HG03442 (cell line): Measurements from ENCODE around the gene RDM1.
"Not testable (repeated sequence)": the region's sequence is repeated elsewhere in the genome, so short reads cannot be mapped to it uniquely, and the experiment has no call there.

Source experiments
- ATAC-seq: cut with Tn5 transposase; IDR thresholded peaks from one replicate; pipeline ENCODE4 v1.9.1; 2021; ENCODE audit warnings: mild to moderate bottlenecking, moderate library complexity; ENCODE audit not compliant: unreplicated experiment

Gene RDM1, protein sequence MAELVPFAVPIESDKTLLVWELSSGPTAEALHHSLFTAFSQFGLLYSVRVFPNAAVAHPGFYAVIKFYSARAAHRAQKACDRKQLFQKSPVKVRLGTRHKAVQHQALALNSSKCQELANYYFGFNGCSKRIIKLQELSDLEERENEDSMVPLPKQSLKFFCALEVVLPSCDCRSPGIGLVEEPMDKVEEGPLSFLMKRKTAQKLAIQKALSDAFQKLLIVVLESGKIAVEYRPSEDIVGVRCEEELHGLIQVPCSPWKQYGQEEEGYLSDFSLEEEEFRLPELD

DNA sequence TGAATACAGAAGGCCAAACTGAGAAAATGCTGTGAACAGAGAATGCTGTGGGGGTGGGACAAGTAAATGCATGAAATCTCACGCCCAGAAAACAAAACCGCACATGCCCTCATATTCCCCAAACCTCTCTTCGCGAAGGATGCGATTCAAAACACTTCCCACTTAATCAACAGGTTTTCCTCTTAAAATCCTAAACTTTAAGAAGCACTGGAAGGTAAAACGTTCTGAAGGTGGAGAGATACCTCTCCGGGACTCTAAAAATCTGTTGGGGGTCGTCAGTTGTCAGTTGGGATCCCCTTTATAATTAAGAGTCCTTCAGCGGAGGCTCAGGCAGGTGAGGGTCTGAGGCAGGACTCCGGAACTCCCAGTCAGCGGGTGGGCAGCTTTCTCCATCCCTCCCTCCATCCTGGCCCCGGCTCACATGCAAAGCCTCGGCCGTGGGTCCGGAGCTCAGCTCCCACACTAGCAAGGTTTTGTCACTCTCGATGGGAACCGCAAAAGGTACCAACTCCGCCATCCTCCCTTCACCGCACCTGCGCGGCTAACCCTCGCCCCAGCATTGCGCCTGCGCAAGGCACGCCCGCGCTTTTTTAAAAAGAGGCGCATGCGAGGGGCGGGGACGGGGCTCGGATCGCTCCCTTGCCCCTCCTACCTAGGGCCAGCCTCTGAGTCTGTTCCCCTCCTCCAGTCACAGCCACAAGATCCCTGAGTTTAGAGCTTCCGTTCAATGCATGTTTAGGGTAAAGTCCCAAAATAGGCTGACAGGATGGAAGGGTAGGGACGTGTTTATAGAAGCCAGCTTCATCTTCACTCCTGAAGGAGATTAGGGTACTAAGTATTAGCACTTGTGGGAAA, at the start of gene RDM1:
Gene RDM1, minus strand, starts transcription at position 563 of the 855 bp plus-strand sequence. Its CDS starts 46 bp downstream, at position 517.
- peak; percentile 55 for ATAC-seq

DNA sequence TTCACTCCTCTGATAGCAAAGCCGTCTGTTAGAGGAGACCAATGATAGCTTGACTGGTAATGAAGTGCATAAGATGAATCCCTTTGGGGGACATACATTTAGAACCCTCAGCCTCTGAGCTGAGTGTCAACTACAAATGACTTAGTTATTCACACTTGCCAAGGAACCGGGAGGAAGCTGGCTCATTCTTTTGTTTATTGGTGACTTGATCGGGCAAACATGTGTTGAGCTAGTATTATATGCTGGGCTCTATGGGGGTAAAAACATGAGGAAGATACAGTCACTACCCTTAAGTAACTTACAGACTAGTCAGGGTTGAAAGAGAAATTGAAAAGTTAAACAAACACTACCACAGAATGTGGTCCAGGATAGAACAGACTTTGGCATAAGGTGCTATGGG, 47.8 kb upstream of the RDM1 start:
- ATAC-seq: no peak

DNA sequence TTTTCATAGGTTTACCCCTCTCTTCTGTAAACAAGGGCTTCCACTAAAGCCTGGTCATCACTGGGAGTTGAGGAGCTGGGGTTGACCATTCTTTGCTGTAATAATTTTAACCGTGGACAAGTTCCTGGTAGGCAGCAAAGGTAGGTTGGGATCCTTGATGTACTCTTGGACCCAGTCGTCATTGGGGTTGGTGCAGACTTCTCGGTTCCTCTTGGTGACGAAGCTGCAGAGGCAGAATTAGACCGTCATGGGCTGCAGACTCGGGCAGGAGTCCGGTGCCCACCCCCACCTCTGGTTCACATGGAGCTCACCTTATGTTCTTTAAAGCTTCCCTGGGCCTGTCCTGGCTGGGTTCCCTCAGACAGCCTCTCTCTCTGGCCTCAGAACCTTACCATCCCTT, 46.9 kb upstream of the RDM1 start:
- ATAC-seq: no peak

DNA sequence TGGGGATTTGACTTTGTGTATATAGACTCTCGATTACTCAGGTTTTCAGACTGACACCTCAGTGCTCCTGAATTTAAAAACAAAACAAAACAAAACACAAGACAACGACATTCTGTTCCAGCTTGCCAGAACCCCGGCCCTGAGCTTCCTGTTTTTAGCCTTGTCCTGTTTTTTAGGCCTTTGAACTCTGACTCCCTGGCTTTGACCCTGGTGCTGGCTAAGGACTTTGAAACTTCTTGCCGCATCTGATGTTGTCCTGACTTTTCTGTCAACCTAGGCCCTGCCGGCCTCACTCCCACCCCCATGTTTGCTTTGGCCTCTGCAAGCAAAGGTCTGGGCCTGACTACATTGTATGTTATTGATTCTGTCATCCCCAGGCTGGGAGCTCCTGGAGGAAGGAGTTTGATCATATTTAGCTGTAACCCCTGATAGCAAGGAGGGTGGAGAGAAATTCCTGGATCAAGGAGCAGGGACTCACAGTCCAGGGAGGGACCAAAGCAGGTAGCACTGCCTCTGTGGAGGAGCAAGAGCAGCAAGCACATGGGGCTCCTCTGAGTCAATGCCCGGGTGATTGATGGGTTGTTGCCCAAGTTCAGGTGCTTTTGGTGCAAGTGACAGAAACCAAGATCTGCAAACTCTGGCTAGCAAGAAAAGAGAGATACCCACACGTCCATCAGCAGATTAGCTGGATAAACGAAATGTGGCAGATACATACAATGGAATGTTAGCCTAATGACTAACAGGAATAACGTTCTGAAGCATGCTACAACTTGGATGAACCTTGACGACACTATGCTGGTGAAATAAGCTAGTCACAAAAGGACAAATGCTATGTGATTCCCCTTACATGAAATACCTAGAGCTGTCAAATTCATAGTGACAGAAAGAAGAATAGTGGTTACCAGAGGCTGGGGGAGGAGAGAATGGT, 43.0 kb upstream of the RDM1 start:
- ATAC-seq: no peak

DNA sequence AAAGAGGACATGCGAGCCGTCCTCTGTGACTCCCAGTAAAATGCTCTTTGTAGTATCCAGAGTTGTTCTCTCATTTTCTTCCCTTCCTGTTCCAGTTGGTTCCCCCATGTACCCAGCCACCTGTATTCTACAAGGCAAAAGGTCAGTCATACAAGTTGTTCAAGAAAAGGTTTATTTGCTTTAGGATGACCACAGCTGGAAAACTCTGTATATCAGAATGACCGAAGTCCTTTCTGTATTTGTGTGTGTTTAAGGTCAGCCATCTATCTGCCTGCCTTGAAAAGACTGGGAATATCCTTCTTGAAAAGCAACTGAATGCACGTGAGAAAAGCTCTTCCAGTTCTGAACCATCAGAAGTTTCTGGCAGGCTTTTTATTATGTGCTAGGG, 42.4 kb upstream of the RDM1 start:
- ATAC-seq: no peak

DNA sequence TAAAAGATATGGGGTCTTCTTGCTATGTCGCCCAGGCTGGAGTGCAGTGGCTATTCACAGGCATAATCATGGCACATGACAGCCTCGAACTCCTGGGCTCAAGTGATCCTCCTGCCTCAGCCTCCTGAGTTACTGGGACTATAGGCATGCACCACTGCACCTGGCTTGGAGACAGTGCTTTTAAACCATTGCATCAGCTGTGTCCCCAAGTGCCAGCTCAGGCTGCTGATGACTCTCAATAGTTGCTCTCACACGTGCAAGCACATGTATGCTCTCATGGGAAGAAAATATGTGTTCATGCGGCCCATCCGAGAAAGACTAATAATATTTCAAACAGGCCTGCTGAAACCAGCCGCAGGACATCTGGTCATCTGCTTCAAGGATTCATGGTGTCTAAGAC, 42.0 kb upstream of the RDM1 start:
- no peak for ATAC-seq

DNA sequence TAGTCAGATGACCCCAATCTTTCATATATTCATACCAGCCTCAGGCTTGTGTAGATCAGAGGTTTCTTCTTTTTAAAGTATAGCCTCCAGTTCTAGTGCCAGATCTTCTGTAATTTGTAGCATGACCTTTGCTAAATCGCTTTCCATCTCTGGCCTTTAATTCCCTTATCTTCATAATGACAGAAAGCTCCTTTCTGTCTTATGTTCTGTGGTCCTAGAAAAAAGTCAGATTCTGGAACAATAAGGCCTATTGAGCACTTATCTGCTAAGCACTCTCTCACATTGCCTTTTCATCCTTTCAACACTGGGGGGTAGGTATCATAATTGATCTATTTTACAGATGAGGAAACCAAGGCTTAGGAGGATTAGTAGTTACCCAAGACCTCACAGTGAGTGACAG, 41.5 kb upstream of the RDM1 start:
- no peak for ATAC-seq

DNA sequence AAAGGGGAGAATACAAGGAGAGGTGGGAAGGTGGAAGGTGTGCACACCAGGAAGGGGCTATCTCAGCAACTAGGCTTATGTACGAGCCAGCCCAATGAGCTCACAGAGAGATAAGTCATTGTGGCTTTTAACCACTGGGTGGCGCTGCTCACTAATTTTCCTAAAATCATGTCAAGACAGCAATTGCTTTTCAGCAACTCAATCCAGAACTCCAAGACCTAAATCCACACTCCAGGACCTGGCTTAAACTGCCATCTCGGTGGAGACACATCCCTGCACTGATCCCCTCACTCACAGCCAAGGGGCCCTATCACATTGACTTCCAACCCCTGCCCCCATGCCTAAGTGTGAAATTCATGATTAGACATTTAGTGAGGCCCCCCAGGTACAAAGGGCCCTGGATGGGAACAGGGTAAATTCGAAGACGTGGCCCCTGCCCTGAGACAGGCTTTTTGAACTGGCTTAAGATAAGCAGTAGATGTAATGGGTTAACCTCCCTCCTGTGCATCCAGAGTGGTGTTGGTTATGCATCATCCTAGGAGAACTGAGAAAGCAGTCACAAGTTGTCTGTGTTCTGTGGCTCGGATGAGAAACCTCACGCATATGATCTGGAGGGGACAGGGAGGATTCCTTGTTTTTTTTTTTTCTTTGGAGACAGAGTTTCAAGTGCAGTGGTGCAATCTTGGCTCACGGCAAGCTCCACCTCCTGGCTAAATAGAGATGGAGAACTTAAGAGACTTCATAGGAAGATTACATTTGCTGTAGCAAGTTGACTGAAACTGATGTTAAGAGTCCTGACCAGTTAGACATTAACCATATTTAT, 39.2 kb upstream of the RDM1 start:
- ATAC-seq: no peak

DNA sequence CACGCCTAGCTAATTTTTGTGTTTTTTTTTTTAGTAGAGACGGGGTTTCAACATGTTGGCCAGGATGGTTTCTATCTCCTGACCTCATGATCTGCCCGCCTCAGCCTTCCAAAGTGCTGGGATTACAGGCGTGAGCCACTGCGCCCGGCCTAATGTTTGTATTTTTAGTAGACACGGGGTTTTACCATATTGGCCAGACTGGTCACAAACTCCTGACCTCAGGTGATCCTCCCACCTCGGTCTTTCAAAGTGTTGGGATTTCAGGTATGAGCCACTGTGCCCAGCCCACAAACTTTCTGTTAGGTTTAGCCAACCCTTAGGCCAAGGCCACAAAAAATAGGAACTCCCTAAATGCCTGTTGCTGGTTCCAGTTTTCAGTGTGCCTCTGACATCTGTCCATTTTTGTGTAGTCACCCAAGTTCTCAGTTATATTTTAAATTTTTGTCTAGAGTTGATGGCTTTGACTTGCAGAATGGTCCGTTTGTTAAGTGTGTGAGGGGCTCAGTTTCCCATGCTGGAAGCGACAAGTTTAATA, 38.0 kb upstream of the RDM1 start:
- no peak for ATAC-seq

DNA sequence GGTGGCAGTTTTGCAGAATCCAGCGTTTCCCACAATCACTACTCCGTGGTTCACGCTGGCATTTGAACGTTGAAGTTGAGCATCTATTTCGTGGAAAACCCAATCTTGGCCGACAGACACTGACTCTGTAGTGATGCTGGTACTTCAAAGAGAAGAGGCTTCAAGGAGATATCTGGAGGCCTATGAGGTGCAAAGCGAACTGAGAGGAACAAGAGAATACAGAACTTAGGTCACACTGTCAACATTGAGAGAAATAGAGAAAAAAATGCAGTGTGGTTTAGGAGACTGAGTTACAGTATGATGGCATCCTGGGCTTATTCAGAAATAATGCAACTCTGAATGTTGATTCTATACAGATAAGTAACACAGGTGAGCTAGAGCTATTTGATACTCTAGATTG, 34.7 kb upstream of the RDM1 start:
- ATAC-seq: no peak

DNA sequence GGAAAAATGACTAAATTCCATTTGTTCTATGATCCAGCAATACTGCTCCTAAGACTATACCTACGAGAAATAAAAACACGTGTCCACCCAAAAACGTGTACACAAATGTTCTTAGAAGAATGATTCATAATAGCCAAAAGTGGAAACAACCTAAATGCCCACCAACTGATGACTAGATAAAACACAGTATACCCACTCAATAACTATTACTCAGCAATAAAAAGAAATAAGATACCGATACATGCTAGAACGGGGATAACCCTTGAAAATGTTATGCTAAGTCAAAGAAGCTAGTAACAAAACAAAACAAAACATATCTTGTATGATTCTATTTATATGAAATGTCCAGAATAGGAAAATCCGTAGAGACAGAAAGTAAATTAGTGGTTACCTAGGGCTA, 33.1 kb upstream of the RDM1 start:
- no peak for ATAC-seq

DNA sequence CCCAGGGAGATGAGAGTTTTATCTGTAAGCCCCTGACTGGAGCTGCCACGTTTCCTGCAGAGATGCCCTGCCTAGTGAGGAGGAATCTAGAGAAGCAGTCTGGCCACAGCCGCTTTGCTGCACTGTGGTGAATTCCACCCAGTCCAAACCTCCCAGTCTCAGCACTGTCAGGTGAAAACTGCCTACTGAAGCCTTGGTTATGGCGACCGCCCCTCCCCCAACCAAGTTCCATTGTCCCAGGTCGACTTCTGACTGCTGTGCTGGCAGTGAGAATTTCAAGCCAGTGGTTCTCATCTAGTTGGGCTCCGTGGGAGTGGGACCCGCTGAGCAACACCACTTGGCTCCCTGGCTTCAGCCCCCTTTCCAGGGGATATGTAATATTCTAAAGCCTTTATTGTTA, 23.1 kb upstream of the RDM1 start:
- ATAC-seq: no peak

DNA sequence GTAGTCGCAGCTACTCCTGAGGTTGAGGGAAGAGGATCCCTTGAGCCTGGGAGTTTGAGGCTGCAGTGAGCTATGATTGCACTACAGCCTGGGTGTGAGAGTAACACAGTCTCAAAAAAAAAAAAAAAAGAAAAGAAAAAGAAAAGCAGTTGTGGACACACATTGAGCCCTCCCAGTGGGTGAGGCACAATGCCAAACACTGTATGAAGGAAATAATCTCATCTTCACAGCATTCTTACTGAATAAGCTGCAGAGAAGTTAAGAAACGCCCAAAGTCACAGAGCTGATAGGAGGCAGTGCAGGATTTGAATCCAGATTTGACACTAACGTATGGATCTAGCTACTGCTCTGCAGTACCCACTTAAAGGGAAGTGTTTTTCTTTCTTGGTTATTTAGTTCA, 18.8 kb upstream of the RDM1 start:
- no peak for ATAC-seq

DNA sequence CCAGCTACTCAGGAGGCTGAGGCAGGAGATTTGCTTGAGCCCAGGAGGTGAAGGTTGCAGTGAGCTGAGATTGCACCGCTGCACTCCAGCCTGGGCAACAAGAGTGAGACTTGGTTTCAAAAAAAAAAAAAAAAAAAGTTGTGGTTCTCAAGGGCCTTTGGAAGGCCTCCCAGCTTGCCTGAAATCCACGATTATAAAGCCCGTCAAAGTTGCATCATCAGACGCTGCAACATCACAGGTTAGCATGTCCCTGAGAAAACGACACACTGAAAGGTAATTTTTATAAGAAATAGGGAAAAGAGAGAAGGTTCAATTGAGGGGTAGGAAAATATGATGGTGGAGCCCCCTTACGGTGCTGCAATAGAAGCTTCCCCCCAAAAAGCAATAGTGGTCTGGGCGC, 17.5 kb upstream of the RDM1 start:
- no peak for ATAC-seq

DNA sequence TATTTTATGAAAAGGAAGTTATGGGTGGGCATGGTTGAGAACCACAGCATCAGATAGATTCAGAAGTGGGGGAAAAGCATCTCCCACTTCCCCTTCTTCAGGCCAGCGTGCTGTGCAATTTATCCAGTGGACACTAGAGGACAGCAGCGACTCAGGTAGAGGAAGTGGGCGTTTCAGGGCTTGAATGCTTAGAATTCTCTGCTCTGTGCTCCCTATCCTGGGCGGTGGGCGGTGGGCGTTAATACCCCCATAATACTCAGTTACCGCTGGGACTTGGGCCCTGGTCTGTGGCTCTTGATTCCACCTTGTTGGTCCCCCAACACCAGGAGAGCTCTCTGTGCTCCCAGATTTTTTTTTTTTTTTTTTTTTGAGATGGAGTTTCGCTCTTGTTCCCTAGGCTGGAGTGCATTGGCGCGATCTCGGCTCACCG, 16.6 kb upstream of the RDM1 start:
- no peak for ATAC-seq

DNA sequence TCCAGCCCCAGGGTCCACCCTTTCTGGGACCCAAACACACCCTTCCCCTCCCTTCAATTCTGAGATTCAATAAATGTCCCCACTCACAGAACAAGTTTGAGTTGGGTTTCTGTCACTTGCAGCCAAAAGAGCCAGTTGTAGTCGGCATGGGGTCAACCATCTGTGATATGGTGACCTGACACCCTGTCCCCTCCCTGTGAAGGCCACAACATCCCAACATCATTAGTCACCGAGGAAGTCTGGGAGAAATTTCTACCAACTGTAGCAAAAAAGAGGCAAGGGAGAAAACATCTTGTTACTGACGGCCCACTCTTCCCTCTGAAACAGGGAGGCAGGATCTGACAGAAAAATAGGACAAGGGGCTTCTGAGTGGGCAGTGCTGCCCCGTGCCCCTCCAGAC, 13.6 kb upstream of the RDM1 start:
- ATAC-seq: no peak

DNA sequence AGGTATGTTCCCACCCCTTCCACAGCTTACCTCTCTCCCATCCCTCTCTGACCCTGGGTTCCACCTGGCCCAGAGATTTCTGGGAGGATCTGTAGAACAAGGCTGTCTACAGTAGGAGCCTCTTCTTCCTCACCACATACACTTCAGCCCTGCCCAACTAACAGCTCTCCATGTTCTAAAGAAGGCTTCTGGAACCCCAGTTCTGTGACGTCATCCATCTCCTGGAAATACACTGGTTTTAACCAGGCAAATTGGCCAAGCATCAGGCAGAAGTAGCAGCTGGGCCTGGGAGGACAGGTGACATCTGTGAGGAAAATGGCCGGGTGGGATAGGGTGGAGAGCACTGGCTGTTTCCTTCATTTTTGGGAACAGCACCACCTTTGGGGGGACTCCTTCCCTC, 13.0 kb upstream of the RDM1 start, which contains the start of gene LYZL6:
Gene LYZL6, minus strand, starts transcription at position 177 of the 400 bp plus-strand sequence. CDS start 4,357 bp downstream, outside the sequence.
- ATAC-seq: no peak

DNA sequence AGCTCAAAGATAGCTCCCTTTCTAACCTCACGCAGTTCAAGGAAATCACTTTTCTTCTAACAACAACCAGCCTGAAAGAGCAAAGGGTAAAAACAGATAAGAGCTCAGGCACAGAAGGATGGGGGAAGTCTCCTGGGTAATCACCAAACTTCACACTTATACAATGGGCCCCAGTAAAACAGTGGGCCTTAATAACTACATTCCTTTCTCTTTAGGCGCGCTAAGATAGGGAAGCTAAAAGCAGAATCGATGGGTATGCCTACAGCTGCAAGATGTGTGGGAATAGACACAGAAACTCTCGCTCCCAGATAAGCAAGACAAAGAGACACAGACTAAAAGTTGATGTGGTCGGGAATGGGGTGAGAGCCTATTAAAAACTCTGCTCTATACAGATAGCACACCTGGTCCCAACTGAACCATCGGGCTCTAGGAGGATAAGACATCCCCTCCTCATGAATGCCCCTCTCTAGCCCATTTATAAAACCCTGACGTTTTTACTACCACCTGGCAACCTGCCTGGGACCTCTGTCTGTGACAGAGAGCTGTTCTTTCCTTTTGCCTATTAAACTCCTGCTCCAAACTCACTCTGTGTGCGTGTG, 12.1 kb upstream of the RDM1 start:
- no peak for ATAC-seq

DNA sequence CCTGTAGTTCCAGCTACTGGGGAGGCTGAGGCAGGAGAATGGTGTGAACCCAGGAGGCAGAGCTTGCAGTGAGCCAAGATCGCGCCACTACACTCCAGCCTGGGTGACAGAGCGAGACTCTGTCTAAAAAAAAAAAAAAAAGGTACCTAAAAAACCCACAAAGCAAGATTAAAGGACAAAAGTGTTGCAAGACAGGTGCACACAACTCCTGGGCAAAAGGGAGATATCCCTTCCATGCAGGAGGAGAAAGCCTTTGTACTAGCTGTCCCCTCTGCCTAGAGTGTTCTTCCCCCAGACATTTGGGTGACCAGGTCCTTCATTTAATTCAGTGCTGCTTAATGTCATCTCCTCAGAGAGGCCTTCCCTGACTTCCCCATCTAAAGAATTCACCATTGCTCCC, 7.9 kb upstream of the RDM1 start:
- ATAC-seq: not testable (repeated sequence)

DNA sequence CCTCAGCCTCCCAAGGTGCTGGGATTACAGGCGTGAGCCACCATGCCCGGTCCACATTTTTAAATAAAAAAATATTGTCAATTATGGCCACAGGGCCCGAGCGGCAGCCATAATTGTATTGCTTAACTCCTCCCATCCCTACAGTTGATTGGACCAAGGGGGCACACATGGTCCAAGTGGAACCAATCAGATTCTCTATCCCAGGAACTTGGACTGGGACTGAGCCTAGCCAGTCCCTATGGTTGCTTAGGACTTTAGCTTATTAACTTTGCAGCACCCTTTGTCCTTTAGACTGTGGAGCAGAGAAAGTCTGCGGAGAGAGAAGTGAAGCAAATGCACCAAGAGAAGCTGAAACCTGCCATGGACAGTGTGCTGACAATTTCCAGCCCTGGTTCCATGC, 5.5 kb upstream of the RDM1 start:
- ATAC-seq: no peak
